HG03175 (cell line): ENCODE data around the gene CDK6.

Experiments
- ATAC-seq: cut with Tn5 transposase; IDR thresholded peaks from one replicate; pipeline ENCODE4 v1.9.1; 2021; ENCODE audit warnings: mild to moderate bottlenecking, moderate library complexity; ENCODE audit not compliant: unreplicated experiment

CDK6 gene

GRCh38 chr7:92797284-92797683 lies 39.1 kb downstream of the CDK6 start:
- ATAC-seq = no peak

- ATAC-seq = no peak
Observed at GRCh38 chr7:92794831-92795230, 41.5 kb downstream of the CDK6 start.

- no peak for ATAC-seq
Observed at GRCh38 chr7:92794391-92794790, 42.0 kb downstream of the CDK6 start.

- ATAC-seq = no peak
Observed at GRCh38 chr7:92793656-92794205, 42.6 kb downstream of the CDK6 start.

- no peak for ATAC-seq
Observed at GRCh38 chr7:92790992-92791391, 45.4 kb downstream of the CDK6 start.

GRCh38 chr7:92788559-92789183 lies 47.7 kb downstream of the CDK6 start:
- no peak for ATAC-seq

GRCh38 chr7:92785923-92786322 lies 50.5 kb downstream of the CDK6 start:
- no peak for ATAC-seq

- no peak for ATAC-seq
Observed at GRCh38 chr7:92784935-92785334, 51.4 kb downstream of the CDK6 start.

GRCh38 chr7:92783260-92784201 lies 52.8 kb downstream of the CDK6 start:
- no peak for ATAC-seq

- ATAC-seq = no peak
Observed at GRCh38 chr7:92782855-92783254, 53.5 kb downstream of the CDK6 start.

- no peak for ATAC-seq
Observed at GRCh38 chr7:92782236-92782635, 54.1 kb downstream of the CDK6 start.

GRCh38 chr7:92781117-92781720 lies 55.2 kb downstream of the CDK6 start:
- ATAC-seq = no peak

GRCh38 chr7:92778972-92779371 lies 57.4 kb downstream of the CDK6 start:
- no peak for ATAC-seq

GRCh38 chr7:92777993-92778392 lies 58.4 kb downstream of the CDK6 start:
- ATAC-seq = no peak

- ATAC-seq = no peak
Observed at GRCh38 chr7:92773808-92774207, 62.6 kb downstream of the CDK6 start.

- ATAC-seq = no peak
Observed at GRCh38 chr7:92769844-92770243, 66.5 kb downstream of the CDK6 start.

GRCh38 chr7:92769394-92769699 lies 67.0 kb downstream of the CDK6 start:
- ATAC-seq = no peak

GRCh38 chr7:92768501-92769393 lies 67.6 kb downstream of the CDK6 start:
- ATAC-seq = no peak

GRCh38 chr7:92767437-92767836 lies 68.9 kb downstream of the CDK6 start:
- ATAC-seq = no peak

GRCh38 chr7:92766461-92767003 lies 69.8 kb downstream of the CDK6 start:
- no peak for ATAC-seq
